GM18907 (cell line): ENCODE results near the gene DDTL.
"Not testable (repeated sequence)": the region's sequence is repeated elsewhere in the genome, so short reads cannot be mapped to it uniquely, and the experiment has no call there.

Experiments
- ATAC-seq: cut with Tn5 transposase; IDR thresholded peaks from one replicate; pipeline ENCODE4 v1.9.1; 2021; ENCODE audit warnings: mild to moderate bottlenecking, moderate library complexity; ENCODE audit not compliant: unreplicated experiment

Gene DDTL

DNA sequence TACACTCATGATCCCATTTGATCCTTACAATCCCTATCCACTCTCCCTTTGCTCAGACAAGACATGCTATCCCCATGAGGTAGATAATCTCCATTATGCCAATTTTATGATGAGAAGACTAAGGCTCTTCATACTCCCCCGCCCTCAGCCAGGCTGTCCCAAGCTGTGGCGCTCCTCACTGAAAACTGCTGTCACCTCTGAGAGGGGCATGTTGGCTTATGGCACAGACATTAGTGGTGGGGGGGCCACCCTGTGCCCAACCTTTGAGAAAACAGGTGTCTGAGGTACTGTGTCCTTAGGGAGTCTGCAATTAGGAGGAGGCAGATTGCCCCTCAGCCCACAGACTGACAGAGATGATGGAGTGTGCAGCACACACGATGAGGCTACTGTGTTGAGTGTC lies 2.4 kb downstream of the DDTL start:
- no peak for ATAC-seq

DNA sequence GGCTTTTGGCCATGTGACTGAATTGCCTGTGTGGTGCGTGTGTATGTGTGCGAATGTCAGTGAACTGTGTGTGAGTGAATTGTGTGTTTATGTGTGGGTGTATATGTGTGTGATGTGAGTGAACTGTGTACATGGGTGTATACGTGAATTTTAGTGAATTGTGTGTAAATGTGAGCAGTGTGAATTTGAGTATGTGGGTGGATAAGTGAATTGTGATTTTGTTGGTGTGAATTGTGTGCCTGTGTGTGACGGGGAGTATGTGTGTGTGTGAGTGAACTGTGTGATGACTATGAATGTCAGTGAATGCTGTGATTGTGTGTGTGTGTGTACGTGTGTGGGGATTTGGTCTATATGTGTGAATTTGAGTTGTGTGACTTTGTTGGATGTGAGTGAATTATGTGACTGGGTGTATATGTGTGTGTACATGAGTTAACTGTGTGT lies 3.5 kb downstream of the DDTL start:
- no peak for ATAC-seq

DNA sequence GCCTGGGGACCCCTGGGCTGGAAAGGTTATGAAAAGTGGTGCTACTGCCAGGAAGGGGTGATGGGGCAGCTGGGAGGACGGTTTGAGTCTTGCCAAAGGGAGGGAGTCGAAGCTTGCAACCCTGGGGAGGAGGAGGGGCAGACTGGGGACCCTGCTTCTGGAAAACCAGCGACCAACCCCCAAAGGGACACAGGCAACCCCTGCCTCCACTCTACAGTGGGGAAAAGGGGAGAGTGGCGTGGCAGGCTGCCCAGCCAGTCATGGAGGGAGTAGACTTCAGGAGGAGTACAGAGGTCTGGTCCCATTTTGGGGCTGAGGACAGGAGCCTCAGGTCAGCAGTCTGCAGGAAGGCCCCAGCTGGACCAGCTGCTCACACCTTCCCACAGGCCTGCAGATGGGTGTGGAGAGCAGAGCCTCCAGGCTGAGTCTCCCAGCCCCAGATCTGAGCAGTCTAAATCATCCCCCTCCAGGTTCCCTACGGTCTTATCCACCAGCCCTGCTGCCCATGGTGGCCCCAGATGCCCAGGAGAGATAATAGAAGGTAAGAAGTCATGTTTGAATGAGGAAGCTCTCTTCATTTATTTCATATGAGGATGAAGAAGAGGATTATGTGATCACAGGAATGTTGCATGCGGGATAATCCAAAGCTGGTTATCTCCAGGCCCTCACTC lies 4.3 kb downstream of the DDTL start:
- ATAC-seq: no peak

DNA sequence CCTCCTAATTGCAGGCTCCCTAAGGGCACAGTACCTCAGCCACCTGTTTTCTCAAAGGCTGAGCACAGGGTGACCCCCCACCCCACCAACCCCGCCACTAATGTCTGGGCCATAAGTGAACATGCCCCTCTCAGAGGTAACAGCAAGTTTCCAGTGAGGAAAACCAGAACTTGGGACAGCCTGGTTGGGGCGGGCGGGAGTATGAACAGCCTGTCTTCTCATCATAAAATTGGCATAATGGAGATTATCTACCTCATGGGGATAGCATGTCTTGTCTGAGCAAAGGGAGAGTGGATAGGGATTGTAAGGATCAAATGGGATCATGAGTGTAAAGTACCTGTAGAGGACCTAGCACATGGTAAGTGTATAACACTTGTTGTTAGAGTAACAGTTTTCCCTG lies 5.2 kb downstream of the DDTL start:
- not testable (repeated sequence) for ATAC-seq

DNA sequence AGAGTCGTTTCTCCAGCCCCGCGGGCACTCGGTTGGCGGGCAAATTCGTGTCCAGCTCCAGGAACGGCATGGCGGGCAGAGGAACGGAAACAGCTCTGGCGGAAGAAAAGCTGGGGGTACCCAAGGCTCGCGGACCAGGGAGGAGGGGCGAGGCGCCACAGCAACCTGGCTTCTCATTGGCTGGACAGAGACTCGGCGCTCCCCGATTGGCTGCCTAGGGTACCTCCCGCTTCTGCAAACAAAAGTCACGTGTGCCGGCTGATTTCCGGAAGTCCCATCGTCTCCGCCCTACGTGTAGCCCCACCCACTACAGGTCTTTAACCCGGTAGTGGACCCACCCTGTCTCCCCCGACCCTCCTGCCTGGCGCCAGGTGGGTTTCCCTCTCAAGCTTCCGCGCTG lies 7.7 kb downstream of the DDTL start, which contains the start of gene DDT:
TSS of gene DDT (minus strand) at position 97 of the 400 bp plus-strand sequence. CDS start at position 70, 27 bp downstream.
- peak; percentile 91 for ATAC-seq

DNA sequence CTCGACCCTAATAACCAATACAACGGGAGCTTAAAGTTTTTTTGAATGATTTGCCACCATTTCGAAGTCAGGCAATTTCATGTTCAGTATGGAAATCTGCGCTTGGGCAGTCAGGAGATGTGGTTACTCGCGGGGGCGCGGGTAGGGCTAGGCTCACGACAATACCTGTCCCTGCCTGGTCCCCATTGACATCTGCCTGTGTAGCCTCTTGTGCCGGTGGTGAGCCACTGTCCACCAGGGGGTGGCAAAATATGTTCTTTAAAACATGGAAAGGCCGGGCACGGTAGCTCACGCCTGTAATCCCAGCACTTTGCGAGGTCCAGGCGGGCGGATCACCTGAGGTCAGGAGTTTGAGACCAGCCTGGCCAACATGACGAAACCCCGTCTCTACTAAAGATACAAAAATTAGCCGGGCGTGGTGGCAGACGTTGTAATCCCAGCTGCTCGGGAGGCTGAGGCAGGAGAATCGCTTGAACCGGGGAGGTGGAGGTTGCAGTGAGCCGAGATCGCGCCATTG lies 8.2 kb downstream of the DDTL start:
- peak; percentile 34 for ATAC-seq

DNA sequence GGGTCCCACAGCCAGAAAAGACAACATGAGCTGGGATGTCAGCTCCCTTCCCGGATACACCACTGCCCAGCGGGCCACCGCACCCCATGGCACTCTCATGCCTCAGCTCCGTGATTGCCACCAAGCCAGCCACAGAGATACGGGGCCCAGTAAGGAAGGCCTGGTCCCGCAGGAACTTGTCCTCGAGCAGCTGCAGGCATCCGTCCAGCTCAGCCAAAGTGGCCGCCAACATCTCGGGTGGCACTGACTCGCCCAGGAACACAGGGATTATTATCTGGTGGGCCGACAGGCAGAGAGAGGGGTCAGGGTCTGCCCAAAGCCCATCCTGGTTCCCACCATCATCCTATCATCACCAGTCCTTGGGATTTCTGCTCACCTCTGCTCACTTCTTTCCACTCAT lies 10.6 kb downstream of the DDTL start:
- ATAC-seq: not testable (repeated sequence)

DNA sequence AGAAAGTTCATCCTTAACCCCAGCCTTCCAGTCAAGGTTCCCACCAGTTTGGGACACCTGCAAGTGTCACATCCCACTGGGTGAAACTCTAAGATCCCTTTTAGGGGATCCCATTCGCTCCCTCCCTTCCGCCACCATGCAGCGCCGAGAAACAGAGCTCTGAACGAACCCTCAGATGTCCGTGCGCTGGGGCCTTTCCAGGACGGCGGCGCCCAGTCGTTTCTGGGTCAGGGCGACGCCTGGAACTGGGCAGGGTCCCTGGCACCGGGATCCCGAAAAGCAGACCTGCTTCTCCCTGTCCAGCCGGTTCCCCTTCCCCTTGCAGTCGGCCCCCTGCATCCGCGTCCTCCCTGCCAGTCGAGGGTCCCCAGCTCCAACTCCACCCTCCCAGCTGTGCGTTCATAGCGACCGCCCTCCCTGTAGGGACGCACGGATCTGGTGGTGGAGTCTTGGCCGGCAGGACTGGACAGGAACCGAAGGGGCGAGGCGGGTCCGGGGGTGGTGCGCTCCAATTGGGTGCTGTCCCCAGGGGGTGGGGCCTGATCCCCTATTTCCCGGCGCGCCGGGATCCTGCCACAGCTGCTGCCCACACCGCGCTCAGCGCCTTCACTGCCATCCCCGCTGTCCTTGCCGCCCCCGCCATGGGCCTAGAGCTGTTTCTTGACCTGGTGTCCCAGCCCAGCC lies 13.0 kb downstream of the DDTL start, which contains the start of gene GSTT2:
TSS of gene GSTT2 (plus strand) at position 578 of the 684 bp plus-strand sequence.
- ATAC-seq: not testable (repeated sequence)

DNA sequence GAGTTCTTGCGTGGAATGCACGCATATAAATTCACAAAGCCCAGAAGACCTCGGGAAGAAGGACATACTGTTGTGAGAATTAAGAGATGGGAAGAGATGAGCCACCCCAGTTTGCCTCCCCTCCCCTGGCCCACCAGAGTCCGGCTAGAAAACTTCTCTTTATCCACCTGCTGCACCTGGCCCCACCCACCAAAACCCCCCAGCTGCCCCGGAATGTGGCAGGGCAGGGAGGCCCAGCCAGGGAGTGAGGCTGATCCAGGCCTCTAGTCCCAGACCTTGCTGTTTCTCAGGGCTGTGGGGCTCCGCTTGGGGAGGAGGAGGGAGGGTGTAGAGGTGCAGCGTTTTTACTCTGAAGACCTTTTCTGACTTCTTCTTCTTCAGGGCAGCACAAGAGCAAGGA lies 13.9 kb downstream of the DDTL start:
- ATAC-seq: not testable (repeated sequence)

DNA sequence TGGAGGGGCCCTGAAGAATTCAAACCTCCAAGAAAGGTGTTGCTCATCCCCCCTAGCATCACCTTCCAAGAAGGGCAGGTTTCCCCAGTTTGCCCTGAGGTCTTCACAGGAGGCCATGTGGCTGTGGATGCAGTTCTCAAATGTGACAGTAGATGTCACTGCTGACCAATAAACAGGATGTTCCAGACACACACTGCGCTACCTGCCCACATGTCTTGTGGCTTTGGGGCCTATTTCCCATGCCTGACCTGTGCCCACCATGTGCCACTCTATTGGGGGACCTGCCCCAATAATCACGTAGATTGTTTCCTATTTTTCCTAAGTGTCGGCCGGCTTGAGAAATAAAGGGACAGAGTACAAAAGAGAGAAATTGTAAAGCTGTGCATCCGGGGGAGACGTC lies 17.7 kb downstream of the DDTL start:
- no peak for ATAC-seq

DNA sequence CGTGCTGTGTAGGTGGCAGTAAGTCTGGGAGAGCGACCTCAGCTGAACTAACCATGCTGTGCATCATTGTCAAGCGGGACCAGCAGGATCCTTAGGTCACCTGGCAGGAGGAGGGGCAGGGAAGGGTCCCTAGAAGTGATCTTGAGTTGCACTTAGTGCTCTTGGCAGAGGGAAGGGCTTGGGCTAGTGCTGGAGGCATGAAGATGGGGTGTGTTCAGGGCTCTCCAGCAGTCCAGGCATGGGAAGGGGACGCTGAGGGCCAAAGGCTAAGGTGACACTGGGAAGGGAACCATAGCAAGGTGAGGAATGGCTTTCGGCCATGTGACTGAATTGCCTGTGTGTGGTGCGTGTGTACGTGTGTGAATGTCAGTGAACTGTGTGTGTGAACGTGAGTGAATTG lies 19.4 kb downstream of the DDTL start:
- not testable (repeated sequence) for ATAC-seq

DNA sequence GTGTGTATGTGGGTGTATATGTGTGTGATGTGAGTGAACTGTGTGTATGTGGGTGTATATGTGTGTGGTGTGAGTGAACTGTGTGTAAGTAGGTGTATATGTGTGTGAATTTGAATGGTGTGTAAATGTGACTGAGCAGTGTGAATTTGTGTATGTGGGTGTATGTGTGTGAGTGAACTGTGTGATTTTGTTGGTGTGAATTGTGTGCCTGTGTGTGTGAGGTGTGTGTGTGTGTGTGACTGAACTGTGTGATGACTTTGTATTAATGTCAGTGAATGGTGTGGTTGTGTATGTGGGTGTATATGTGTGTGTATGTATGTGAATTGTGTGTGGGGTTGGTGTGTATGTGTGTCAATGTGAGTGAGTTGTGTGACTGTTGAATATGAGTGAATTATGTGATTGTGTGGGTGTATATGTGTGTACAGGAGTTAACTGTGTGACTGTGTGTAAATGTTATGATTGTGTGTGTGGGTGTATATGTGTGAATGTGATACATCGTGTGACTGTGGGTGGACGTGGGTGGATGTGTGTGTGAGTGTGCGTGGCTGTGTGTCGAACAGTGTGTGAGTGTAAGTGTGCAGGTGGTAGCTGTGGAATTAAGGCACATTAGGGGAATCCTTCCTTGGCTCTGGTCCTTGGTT lies 20.0 kb downstream of the DDTL start:
- ATAC-seq: not testable (repeated sequence)

DNA sequence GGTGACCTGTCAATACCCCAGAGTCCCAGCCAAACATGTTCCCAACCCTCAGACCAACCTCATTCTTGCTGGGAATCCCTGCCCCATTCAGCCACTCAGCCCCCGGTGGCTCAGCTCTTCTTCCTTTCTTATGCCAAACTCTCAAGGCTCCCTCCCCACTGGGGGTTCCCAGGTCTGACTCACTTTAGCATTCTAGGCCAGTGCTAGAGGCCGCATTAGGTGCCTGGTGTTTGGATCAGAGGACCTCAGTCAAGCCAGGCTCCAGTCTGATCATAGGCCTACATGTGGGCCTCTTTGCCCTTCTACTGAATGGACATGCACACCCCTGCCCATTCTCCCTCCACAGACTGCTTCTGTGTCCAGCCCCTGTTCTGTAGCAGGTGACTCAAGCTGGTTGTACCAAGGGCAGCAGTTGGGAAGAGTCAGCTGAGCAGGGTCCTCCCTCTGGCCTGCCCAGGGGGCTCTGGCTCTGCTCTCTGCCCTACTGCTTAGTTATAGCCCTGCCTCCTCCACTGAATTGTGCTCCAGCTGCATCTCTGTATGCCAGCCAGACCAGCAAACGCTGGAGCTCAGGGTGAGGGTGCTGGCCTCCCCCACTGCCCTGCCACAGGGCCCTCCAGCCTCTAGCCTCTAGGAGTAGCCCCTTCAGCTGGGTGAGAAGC lies 23.0 kb downstream of the DDTL start:
- ATAC-seq: not testable (repeated sequence)

DNA sequence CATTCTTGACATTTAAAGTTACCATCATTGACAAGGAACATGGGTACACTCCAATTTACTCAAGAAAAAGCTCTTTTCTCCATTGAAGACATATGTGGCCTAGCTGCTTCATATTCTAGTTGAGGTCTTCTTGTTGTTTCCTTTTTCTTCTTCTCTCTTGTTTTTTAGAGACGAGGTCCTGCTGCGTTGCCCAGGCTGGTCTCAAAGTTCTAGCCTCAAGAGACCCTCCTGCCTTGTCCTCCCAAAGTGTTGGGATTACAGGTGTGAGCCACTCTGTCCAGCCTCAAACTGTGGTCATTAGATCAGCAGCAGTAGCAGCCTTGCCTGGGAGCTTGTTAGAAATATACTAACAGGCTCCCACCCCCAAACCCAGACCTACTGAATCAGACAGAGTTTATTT lies 26.4 kb downstream of the DDTL start:
- not testable (repeated sequence) for ATAC-seq

DNA sequence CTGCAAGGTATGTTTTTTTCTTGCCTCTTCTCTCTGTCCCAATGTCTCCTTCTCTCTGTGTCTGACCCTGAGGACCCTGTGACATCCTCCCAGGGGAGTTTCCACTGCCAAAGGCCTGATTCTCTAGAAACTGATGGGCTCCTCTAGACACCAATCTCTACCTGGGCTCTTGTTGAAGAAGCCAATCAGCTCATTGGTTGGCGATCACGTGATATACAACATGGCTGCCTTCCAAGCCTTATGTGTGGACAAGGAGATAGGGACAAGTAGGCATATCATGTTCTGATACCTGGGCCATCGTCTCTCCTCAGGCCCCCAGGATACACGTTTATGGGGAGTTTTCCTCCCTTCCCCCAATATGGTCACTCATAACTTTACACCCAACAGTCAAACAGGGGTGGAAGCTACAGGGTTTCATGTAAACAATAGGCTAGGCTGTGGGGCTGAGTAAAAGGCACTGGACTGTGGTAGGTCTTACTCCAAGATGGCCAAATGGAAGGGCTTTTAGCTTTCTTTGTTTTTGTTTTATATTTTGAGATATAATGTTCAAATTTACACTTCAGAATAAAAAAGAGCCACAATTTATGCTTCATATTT lies 27.0 kb downstream of the DDTL start:
- not testable (repeated sequence) for ATAC-seq

DNA sequence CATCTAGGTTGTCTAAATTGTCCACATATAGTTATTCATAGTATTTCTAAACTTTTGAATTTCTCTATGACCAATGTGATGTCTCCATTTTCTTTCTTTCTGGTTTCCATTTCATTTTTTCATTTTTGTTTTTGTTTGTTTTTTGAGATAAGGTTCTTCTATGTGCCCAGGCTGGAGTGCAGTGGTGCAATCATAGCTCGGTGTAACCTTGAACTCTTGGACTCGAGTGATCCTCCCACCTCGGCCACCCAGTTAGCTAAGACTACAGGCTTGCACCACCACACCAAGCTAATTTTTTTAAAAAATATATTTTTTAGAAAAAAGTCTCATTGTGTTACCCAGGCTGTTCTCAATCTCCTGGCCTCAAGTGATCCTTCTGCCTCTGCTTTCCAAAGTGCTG lies 30.4 kb downstream of the DDTL start:
- ATAC-seq: no peak

DNA sequence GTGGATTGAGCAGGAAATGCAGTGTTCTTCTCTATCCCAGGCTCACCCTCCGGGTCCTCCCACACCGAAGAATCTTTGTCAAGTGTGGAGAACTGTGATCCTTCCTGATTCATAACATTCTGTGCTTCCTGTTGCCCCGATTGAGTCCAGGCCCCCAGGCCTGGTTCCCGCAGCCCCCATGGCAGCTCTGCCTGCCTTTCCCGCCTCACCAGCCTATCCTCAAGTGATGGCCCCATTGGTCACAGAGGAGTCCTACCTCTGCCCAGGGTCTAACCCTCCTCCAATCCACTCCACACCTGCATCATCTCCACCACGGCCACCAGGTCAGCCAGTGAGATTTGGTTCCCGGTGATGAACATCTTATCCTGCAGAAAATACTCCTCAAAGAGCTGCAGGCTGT lies 33.1 kb downstream of the DDTL start:
- not testable (repeated sequence) for ATAC-seq

DNA sequence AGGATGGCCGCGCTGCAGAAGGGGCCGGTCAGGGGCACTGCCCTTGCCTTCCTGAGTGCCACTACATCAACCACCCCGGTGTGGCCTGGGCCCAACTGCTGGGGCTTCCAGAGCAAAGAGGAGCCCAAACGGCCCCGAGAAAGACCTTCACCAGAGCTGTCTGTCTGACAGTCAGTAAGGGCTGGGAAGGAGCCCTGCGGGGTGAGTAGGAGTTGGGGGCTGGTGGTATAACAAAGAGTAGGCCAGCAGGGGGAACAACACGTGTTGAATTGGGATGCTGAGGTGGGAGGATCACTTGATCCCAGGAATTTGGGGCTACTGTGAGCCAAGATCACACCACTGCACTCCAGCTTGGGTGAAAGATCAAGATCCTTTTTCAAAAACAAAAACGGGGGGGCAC lies 34.6 kb downstream of the DDTL start:
- ATAC-seq: no peak

DNA sequence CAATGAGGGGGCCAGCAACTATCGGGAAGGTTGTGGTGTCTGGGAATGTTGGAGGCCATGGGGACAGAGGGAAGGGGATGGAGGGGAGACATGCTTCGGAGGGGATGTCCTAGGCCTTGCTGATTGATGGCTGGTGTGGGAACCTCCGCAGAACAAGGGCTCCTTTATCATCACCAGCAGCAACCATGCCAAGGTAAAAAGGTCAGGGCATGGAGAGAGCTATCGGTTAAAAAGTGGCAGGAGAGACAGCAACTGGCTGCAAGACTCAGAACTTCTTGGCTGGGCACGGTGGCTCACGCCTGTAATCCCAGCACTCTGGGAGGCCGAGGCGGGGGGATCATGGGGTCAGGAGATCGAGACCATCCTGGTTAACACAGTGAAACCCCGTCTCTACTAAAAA lies 35.6 kb downstream of the DDTL start:
- ATAC-seq: no peak

DNA sequence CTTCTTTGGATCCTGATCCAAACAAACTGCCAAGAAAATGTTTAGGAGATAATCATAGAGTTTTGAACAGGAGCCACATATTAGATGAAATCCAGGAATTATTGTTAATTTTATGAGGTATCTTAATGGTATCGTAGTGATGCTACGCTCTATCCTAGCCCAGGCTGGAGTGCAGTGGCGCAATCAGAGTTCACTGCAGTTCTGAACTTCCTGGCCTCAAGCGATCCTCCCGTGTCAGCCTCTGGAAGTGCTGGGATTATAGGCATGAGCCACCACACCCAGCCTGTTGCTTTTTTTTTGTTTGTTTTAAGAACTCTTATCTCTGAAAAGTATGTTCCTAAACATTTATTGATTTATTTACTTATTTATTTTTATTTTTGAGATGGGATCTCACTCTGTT lies 36.2 kb downstream of the DDTL start:
- no peak for ATAC-seq

DNA sequence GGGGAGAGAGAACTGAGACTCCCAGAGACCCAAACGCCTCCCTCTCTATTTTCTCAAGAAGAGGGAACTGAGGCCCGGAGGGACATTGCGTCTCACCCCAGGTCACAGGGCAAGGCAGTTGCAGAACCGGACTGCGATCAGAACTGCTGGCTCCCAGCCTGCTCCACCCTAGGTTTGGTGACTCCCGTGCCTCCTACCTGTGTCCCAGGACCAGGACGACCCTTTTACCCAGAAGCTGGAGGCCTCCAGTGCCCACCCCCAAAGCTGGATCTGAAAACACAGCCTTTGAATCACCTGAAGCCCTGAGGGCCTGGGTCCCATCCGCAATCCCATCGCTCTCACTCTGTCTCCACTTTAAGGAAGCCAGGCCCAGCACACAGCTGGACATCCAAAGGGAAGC lies 37.2 kb downstream of the DDTL start:
- no peak for ATAC-seq
